LoVo (cell line): Measurements from ENCODE around the gene MYO15B.
A peak's percentile ranks its signal among the peaks of the same experiment; 100 is the strongest.
"Not testable (repeated sequence)": the region's sequence is repeated elsewhere in the genome, so short reads cannot be mapped to it uniquely, and the experiment has no call there.

Experiments used
- DNase-seq: peaks from one replicate; pipeline ENCODE4 v3.0.0-alpha.2; 2016; ENCODE audit warnings: low spot score

The MYO15B gene

GRCh38 chr17:75575728-75576127 lies 11.9 kb upstream of the MYO15B start:
- DNase-seq: no peak

DNA sequence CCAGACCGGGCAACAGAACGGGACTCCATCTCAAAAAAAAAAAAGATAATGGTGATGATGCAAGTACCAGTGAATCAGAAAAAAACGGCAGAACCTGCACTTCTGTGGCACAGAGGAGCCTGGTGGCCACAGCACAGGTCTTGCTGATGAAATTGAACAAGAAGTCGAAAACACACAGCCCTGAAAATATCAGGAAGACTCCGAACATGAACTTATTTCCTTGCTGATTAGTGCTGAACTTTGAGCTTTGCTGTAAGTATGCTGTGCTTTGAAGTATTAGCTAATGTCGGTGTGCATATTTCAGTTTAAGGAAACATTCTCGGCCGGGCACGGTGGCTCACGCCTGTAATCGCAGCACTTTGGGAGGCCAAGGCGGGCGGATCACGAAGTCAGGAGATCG lies 10.9 kb upstream of the MYO15B start:
- no peak for DNase-seq

- DNase-seq: not testable (repeated sequence)
These were observed 6.4 kb upstream of the MYO15B start for GRCh38 chr17:75581121-75581725.

DNA sequence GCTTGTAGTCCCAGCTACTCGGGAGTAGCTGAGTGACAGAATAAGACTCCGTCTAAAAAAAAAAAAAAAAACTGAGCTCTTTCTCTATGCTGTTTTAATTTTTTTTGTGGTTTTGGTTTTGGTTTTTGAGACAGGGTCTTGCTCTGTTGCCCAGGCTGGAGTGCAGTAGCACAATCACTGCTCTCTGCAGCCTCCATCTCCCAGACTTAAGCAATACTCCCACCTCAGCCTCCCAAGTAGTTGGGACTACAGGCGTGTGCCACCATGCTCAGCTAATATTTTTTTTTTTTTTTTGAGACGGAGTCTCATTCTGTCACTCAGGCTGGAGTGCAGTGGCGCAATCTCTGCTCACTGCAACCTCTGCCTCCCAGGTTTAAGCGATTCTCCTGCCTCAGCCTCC lies 4.4 kb upstream of the MYO15B start:
- not testable (repeated sequence) for DNase-seq

- DNase-seq: no peak
These were observed 2.8 kb upstream of the MYO15B start for GRCh38 chr17:75584849-75585175.

DNA sequence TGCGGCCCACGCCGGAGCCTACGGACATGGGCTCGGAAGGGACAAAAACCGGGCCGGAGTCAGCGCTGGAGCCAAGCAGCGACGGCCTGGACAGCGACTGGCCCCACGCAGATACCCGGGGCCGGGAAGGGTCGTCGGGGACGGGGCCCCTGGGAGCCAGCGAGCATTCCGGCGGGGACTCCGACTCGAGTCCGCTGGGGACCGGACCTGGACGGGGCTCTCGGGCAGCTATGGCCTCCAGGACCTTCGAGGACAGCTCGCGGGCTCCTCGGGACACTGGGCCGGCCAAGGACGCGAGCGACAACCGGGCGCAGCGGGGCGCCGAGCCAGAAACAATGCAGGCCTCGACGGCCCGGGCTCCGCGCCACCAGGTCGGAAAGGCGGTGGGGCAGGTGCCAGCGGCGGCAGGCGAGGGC lies 1.0 kb downstream of the MYO15B start:
- DNase-seq: no peak

GRCh38 chr17:75589012-75589918 lies 1.7 kb downstream of the MYO15B start:
- peak; percentile 94 for DNase-seq

GRCh38 chr17:75589919-75590303 lies 2.3 kb downstream of the MYO15B start:
- no peak for DNase-seq

DNA sequence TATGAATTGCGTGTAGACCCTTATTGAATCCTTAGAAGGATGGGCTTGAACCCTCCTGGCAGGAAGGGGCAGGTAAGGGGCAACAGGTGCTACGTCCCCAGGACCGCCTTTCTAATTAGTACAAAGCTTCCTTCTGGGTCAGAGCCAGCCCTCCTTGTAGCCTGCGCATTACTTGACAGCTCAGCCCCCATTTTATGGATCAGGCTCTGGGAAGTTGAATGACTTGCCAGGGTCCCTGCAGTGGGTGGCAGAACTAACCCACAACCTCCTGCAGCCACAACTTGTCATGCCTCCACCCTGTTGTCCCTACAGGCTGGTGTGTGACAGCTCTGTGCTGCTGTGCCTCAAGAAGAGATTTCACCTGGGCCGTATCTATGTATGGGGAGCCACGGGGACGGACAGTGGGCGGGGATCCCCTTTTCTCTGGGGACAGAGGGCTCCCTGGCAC lies 2.7 kb downstream of the MYO15B start:
- DNase-seq: no peak

GRCh38 chr17:75590849-75591721 lies 3.5 kb downstream of the MYO15B start:
- no peak for DNase-seq

GRCh38 chr17:75591722-75592302 lies 4.2 kb downstream of the MYO15B start:
- no peak for DNase-seq

- DNase-seq: no peak
These were observed 4.9 kb downstream of the MYO15B start for GRCh38 chr17:75592348-75593020.

DNA sequence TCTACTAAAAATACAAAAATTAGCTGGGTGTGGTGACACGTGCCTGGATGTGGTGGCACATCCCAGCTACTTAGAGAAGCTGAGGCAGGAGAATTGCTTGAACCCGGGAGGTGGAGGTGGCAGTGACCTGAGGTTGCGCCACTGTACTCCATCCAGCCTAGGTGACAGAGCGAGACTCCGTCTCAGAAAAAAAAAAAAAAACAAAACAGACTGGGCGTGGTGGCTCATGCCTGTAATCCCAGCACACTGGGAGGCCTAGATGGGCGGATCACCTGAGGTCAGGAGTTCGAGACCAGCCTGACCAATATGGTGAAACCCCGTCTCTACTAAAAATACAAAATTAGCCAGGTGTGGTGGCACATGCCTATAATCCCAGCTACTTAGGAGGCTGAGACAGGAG lies 5.8 kb downstream of the MYO15B start:
- not testable (repeated sequence) for DNase-seq

GRCh38 chr17:75594499-75595283 lies 7.1 kb downstream of the MYO15B start:
- DNase-seq: no peak

DNA sequence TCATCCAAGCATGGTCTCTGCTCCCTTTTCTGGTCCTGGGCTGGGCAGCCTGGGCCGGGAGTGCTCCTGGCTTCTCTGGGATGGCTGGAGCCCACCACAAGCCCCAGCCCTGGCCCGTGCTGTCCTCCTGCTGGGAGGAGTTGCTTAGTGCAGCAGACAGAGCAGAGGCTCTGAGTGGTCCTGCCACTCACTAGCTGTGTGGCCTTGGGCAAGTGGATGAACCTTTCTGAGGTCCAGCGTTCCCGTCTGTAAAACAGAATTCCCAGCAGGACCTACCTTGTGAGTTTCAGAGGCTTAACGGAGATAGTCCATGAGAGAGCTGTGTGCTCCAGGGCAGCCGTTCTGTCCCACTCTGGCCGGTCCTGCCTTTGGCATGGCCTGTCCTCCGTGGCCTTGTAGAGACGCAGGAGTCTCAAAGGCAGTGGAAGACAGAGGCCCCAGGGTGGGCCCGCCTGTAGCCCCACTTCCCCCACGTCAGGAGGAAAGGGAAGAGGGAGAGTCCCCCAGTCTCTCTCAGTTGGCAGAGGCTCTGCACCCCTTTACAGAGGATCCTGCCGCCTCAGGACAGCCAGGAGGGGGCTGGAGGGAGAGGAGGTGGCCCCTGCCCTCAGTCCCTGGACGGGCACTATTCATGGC lies 7.8 kb downstream of the MYO15B start:
- DNase-seq: no peak

DNA sequence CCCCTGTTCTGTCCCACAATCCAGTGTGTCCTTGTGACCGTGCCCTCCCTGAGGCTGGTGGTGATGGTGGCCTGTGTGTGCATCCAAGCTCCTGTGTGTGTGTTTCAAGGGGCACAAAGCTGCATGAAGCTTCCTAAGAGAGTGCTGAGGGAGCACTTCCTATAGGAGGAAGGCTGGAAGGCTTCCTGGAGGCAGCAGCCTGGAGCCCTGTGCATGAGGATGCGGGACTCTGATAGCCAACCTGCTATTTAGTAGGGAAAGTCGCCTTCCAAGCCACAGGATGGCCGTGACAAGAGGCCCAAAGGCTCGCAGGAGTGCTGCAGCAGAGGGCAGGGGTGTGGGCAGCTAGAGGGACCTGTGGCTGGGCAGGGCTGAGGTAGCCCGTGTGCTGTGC lies 8.3 kb downstream of the MYO15B start:
- DNase-seq: no peak

DNA sequence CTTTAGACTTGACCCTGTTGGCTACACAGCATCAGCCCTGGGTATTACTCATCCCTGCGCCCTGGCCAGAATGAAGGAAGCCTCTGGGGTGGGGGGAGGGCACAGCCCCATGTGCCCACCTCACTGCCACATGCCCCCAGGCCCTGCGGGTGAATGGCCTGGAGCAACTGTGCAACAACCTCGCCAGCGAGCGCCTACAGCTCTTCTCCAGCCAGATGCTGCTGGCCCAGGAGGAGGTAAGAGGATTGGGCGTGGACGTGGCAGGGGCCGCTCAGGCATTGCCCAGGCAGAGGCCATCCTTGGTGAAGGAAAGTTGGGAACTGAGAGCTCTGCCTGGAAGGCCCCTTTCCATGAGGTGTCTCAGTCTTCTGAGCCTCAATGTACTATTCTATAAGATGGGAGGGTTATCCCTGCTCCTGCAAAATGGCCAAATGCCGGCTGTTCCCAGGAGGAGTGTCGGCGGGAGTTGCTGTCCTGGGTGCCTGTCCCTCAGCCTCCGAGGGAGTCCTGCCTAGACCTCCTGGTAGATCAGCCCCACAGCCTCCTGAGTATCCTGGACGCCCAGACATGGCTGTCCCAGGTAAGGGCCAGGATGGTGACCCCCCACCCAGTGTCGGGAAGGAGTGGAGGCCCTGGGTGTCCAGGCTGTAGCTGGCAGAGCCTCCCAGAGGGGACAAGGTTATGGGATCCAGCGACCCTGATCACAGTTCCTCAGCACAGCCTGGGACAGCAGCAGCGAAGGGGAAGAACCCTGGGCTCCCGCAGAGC lies 8.9 kb downstream of the MYO15B start:
- DNase-seq: no peak

DNA sequence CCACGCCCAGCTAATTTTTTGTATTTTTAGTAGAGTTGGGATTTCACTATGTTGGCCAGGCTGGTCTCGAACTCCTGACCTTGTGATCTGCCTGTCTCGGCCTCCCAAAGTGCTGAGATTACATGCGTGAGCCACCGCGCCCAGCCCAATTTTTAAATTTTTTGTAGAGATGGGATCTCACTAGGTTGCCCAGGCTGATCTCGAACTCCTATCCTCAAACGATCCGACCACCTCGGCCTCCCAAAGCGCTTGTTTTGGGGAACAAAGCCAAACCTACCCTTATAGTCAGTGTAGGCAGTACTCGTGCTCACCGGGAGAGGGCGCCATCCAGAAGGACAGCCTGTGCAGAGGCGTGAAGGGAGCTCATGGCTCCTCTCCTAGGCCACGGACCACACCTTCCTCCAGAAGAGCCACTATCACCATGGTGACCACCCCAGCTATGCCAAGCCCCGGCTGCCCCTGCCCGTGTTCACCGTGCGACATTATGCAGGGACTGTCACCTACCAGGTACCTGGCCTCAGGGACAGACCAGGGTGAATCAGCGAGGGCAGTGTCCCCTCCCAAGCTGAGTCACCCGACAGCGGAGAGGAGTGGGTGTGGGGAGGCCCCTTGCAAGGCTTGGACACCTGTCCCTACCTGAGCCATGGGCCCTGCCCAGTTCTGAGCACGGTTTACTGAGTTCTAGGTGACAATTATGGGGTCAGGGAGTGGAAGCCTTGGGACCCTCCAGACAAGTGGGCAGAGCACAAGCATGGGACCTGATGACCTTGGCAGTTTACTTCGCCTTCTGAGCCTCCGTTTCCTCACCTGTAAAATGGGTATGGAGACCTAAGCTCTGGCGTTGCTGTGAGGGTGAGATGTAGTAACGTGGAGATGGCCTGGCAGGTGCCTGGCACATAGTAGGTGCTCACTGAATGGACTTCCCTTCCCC lies 13.7 kb downstream of the MYO15B start:
- peak; percentile 89 for DNase-seq
